GM23338 (cell line): ENCODE data around the gene UNC93A.

Experiments used
- EZH2 ChIP-seq: fragments of 200-600 bp; sonication (generic); IDR thresholded peaks from one replicate; pipeline ENCODE4 v1.8.0; 2017; ENCODE audit warnings: antibody characterized with exemption, mild to moderate bottlenecking, low read depth; ENCODE audit not compliant: unreplicated experiment
- EZH2phosphoT487 ChIP-seq: fragments of 200-600 bp; sonication (generic); IDR thresholded peaks from one replicate; pipeline ENCODE4 v1.8.1; 2018; ENCODE audit warnings: antibody characterized with exemption; ENCODE audit not compliant: unreplicated experiment
- POLR2AphosphoS5 ChIP-seq: IDR thresholded peaks from 2 replicates; pipeline ENCODE4 v1.6.1; 2016; ENCODE audit warnings: antibody characterized with exemption, low read depth
- STAT1 ChIP-seq: IDR thresholded peaks from one replicate; pipeline ENCODE4 v1.6.1; 2016; ENCODE audit warnings: antibody characterized with exemption; ENCODE audit not compliant: unreplicated experiment
- TF ChIP-seq, protein P1 (sequence below), 2 experiments: fragments of 200-600 bp in 1 of 2; sonication (generic) in 1 of 2; conservative IDR thresholded peaks; 2 replicates each; pipeline versions ENCODE4 v1.5.1 to v1.6.1; 2016 to 2017; ENCODE audit warnings: antibody characterized with exemption in 2 of 2, low read depth in 2 of 2, mild to moderate bottlenecking in 2 of 2, moderate library complexity in 1 of 2

GRCh38 chr6:167275436-167275835 is 15.7 kb upstream of the UNC93A start:
- TF ChIP-seq, protein P1, sequence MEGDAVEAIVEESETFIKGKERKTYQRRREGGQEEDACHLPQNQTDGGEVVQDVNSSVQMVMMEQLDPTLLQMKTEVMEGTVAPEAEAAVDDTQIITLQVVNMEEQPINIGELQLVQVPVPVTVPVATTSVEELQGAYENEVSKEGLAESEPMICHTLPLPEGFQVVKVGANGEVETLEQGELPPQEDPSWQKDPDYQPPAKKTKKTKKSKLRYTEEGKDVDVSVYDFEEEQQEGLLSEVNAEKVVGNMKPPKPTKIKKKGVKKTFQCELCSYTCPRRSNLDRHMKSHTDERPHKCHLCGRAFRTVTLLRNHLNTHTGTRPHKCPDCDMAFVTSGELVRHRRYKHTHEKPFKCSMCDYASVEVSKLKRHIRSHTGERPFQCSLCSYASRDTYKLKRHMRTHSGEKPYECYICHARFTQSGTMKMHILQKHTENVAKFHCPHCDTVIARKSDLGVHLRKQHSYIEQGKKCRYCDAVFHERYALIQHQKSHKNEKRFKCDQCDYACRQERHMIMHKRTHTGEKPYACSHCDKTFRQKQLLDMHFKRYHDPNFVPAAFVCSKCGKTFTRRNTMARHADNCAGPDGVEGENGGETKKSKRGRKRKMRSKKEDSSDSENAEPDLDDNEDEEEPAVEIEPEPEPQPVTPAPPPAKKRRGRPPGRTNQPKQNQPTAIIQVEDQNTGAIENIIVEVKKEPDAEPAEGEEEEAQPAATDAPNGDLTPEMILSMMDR (conservative IDR thresholded peaks at IDR 0.05; ENCODE audit: low read depth in 2 of 2): no peak
- TF ChIP-seq EZH2 (no peak), EZH2phosphoT487 (no peak), POLR2AphosphoS5 (no peak), STAT1 (no peak)
